HG03196 (cell line): ENCODE data around the gene DAZL.

Experiments used
- ATAC-seq: cut with Tn5 transposase; IDR thresholded peaks from one replicate; pipeline ENCODE4 v1.9.1; 2021; ENCODE audit not compliant: unreplicated experiment

DAZL gene

GRCh38 chr3:16546186-16547010, 58.8 kb downstream of the DAZL start:
- ATAC-seq = no peak

- no peak for ATAC-seq
Measured at GRCh38 chr3:16545413-16546185, 59.6 kb downstream of the DAZL start.

DNA sequence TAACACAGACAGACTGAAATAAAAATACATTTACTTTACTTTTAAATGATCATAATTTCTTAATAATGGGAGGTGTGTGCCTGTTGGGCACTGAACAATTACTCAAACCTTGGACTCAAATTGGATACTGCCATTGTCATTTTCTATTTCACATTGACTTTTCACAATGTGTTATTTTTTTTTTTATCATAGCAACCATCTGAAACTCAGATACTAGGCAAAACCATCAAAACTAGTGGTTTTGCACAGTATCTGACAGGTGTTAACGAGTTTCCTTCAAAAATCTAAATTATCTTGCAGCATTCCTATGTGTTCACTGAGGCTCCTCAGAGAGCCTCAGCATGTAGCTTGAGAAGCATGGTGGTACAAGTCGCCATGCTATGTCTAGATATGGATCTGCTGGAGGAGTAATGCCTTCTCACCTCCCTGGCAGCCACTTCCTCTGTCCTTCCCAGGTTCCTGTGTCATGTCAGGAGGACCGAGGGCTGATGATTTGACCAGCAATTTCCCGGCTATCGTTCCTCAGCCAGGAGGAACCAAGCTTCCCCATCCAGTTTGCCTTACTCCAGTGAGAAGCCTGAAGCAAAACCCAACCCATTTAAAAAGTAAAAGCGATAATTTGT, 61.9 kb downstream of the DAZL start:
- ATAC-seq = no peak

GRCh38 chr3:16538507-16538906, 66.7 kb downstream of the DAZL start:
- no peak for ATAC-seq

DNA sequence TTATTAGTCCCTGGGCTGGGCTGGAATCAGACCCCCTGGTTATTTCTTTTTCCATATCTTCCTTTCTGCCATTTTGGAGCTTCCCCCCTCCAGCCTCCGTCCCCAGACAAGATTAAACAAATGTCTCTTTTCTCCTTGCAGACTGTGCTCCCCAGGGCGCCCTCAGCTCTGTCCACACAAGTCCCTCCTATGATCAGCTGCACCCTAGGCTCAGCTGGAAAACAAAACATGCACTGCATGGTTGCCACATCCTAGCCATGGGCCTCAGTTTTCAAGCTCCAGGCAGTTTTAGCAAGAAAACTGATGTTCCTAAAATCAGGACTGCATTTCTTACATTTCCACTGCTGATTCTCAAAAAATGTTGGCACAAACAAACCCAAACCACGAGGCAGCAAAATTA, 68.2 kb downstream of the DAZL start:
- no peak for ATAC-seq
